ENCODE measurements around the gene ITPR2. TPM values are rescaled to one million over a fixed set of nuclear protein-coding genes. Genes with fewer than 3 reads are reported as not detected.

ITPR2 gene
- total RNA-seq, 2 donors from 2014 or later: 14.8 to 74.4 TPM

- H3K4me3 Mint-ChIP-seq: peak overlapping the region; percentile 90
- no peak overlapping the region for H3K27ac Mint-ChIP-seq
- H3K4me1 Mint-ChIP-seq: peaks cover 16% of the 10 kb centered on the region
Observed at GRCh38 chr12:26830783-26831551, 2.0 kb downstream of the ITPR2 start.

GRCh38 chr12:26830363-26830762 is 2.6 kb downstream of the ITPR2 start:
- Histone ChIP-seq H3K9me3 (ENCODE audit: control insufficient read depth, low read length) (no peaks in the 10 kb centered on the region), H3K4me1 (ENCODE audit: control insufficient read depth, insufficient read depth, low read length) (peaks cover 4% of the 10 kb centered on the region), H3K9ac (ENCODE audit: extremely low read depth, low read length, poor library complexity, severe bottlenecking) (no peak overlapping the region), H3K27me3 (ENCODE audit: control insufficient read depth, insufficient read depth, low read length, poor library complexity, severe bottlenecking) (no peaks in the 10 kb centered on the region), H3K36me3 (ENCODE audit: control insufficient read depth, insufficient read depth, low read length) (no peaks in the 10 kb centered on the region), H3K4me3 (ENCODE audit: low read length) (no peak overlapping the region), H3K27ac (ENCODE audit: low read depth, low read length) (no peak overlapping the region)
- Mint-ChIP-seq H3K27me3 (ENCODE audit: insufficient read depth) (peaks cover 2% of the 10 kb centered on the region), H3K27ac (no peak overlapping the region), H3K9me3 (no peaks in the 10 kb centered on the region), H3K4me1 (peaks cover 16% of the 10 kb centered on the region), H3K4me3 (peak overlapping the region; percentile 90), H3K36me3 (ENCODE audit: low read depth) (no peaks in the 10 kb centered on the region)
- TF ChIP-seq CTCF (conservative IDR thresholded peaks at IDR 0.05): no peak
- WGBS, 2 experiments (ENCODE audit: insufficient coverage in 1 of 2, insufficient read length in 1 of 2): 100% methylated on average over 1 of the region's 1 CpG; no CpG with 5 or more reads in 1 of the 2 experiments
- DNase-seq: no peak

More at GRCh38 chr12:26830783-26831551, 2.0 kb downstream of the ITPR2 start:
- H3K27me3 ChIP-seq (ENCODE audit: control insufficient read depth, insufficient read depth, low read length, poor library complexity, severe bottlenecking): no peaks in the 10 kb centered on the region
- peaks cover 4% of the 10 kb centered on the region for H3K4me1 ChIP-seq (ENCODE audit: control insufficient read depth, insufficient read depth, low read length)
- H3K9ac ChIP-seq (ENCODE audit: extremely low read depth, low read length, poor library complexity, severe bottlenecking): no peak overlapping the region
- H3K36me3 Mint-ChIP-seq (ENCODE audit: low read depth): no peaks in the 10 kb centered on the region
- no peak overlapping the region for H3K27ac ChIP-seq (ENCODE audit: low read depth, low read length)
- H3K36me3 ChIP-seq (ENCODE audit: control insufficient read depth, insufficient read depth, low read length): no peaks in the 10 kb centered on the region
- DNase-seq: peak; percentile 61
- no peaks in the 10 kb centered on the region for H3K9me3 Mint-ChIP-seq
- H3K4me3 ChIP-seq (ENCODE audit: low read length): no peak overlapping the region
- WGBS, 2 experiments (ENCODE audit: insufficient coverage in 1 of 2, insufficient read length in 1 of 2): 89 to 91% methylated on average over 8 to 13 of the region's 13 CpGs
- TF ChIP-seq CTCF (conservative IDR thresholded peaks at IDR 0.05): no peak
- H3K27me3 Mint-ChIP-seq (ENCODE audit: insufficient read depth): peaks cover 4% of the 10 kb centered on the region
- H3K9me3 ChIP-seq (ENCODE audit: control insufficient read depth, low read length): no peaks in the 10 kb centered on the region

- Histone ChIP-seq H3K4me3 (ENCODE audit: low read length) (no peak overlapping the region), H3K27ac (ENCODE audit: low read depth, low read length) (no peak overlapping the region), H3K9ac (ENCODE audit: extremely low read depth, low read length, poor library complexity, severe bottlenecking) (no peak overlapping the region), H3K27me3 (ENCODE audit: control insufficient read depth, insufficient read depth, low read length, poor library complexity, severe bottlenecking) (no peaks in the 10 kb centered on the region), H3K9me3 (ENCODE audit: control insufficient read depth, low read length) (no peaks in the 10 kb centered on the region), H3K36me3 (ENCODE audit: control insufficient read depth, insufficient read depth, low read length) (no peaks in the 10 kb centered on the region), H3K4me1 (ENCODE audit: control insufficient read depth, insufficient read depth, low read length) (no peaks in the 10 kb centered on the region)
- WGBS, 2 experiments (ENCODE audit: insufficient coverage in 1 of 2, insufficient read length in 1 of 2): 92 to 96% methylated on average over 2 to 6 of the region's 7 CpGs
- TF ChIP-seq CTCF (conservative IDR thresholded peaks at IDR 0.05): no peak
- Mint-ChIP-seq H3K4me1 (peaks cover 12% of the 10 kb centered on the region), H3K27ac (no peak overlapping the region), H3K27me3 (ENCODE audit: insufficient read depth) (no peaks in the 10 kb centered on the region), H3K36me3 (ENCODE audit: low read depth) (no peaks in the 10 kb centered on the region), H3K4me3 (no peak overlapping the region), H3K9me3 (no peaks in the 10 kb centered on the region)
- DNase-seq: no peak
Observed at GRCh38 chr12:26828280-26829073, 4.5 kb downstream of the ITPR2 start.

Measured in endodermal cell (in vitro differentiated cells).